ENCODE measurements around the gene RERE. TPM values are rescaled to one million over a fixed set of nuclear protein-coding genes. Genes with fewer than 3 reads are reported as not detected.
A peak's percentile ranks its signal among the peaks of the same experiment; 100 is the strongest.
"Not testable (repeated sequence)": the region's sequence is repeated elsewhere in the genome, so short reads cannot be mapped to it uniquely, and the experiment has no call there.

The RERE gene
- total RNA-seq, 1 experiment from 2014 or later = 161 TPM

DNA sequence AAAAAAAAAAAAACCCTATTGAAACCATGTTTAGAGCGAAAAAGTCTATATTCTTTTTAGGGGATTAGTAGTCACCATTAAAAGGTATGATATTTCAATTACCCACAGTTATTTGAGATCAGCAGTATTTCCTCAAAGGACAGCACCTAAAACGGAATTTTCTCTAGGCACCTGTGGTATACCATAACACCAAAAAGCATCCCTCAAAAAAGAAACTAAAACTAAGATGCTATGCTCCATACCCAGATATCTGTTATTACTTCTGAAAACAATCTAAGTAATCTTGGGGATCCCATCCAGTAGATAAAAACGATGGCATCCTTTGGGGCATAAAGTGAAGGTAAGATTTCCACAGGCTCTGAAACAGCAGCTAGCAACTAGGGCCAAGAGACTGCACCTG is 89.0 kb downstream of the RERE start (continued):
- no peak for TF ChIP-seq PRDM15 (CRISPR knock-in tag; IDR thresholded peaks at IDR 0.05)
- no peak for TF ChIP-seq NR1H2 (CRISPR knock-in tag; IDR thresholded peaks at IDR 0.05)
- no peak for TF ChIP-seq ZNF232 (CRISPR knock-in tag; IDR thresholded peaks at IDR 0.05)
- TF ChIP-seq, protein P1, sequence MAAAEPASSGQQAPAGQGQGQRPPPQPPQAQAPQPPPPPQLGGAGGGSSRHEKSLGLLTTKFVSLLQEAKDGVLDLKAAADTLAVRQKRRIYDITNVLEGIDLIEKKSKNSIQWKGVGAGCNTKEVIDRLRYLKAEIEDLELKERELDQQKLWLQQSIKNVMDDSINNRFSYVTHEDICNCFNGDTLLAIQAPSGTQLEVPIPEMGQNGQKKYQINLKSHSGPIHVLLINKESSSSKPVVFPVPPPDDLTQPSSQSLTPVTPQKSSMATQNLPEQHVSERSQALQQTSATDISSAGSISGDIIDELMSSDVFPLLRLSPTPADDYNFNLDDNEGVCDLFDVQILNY (CRISPR knock-in tag; IDR thresholded peaks at IDR 0.05) = no peak
- no peak for TF ChIP-seq ZNF138 (CRISPR knock-in tag; conservative IDR thresholded peaks at IDR 0.05)
- TF ChIP-seq NFATC4 (CRISPR knock-in tag; IDR thresholded peaks at IDR 0.05) = no peak
- TF ChIP-seq, protein P2, sequence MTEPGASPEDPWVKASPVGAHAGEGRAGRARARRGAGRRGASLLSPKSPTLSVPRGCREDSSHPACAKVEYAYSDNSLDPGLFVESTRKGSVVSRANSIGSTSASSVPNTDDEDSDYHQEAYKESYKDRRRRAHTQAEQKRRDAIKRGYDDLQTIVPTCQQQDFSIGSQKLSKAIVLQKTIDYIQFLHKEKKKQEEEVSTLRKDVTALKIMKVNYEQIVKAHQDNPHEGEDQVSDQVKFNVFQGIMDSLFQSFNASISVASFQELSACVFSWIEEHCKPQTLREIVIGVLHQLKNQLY (CRISPR knock-in tag; IDR thresholded peaks at IDR 0.05) = no peak
- TF ChIP-seq, protein P3, sequence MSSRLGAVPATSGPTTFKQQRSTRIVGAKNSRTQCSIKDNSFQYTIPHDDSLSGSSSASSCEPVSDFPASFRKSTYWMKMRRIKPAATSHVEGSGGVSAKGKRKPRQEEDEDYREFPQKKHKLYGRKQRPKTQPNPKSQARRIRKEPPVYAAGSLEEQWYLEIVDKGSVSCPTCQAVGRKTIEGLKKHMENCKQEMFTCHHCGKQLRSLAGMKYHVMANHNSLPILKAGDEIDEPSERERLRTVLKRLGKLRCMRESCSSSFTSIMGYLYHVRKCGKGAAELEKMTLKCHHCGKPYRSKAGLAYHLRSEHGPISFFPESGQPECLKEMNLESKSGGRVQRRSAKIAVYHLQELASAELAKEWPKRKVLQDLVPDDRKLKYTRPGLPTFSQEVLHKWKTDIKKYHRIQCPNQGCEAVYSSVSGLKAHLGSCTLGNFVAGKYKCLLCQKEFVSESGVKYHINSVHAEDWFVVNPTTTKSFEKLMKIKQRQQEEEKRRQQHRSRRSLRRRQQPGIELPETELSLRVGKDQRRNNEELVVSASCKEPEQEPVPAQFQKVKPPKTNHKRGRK (CRISPR knock-in tag; IDR thresholded peaks at IDR 0.05; ENCODE audit: borderline replicate concordance) = no peak
- TF ChIP-seq, protein P4, sequence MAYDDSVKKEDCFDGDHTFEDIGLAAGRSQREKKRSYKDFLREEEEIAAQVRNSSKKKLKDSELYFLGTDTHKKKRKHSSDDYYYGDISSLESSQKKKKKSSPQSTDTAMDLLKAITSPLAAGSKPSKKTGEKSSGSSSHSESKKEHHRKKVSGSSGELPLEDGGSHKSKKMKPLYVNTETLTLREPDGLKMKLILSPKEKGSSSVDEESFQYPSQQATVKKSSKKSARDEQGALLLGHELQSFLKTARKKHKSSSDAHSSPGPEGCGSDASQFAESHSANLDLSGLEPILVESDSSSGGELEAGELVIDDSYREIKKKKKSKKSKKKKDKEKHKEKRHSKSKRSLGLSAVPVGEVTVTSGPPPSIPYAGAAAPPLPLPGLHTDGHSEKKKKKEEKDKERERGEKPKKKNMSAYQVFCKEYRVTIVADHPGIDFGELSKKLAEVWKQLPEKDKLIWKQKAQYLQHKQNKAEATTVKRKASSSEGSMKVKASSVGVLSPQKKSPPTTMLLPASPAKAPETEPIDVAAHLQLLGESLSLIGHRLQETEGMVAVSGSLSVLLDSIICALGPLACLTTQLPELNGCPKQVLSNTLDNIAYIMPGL (CRISPR knock-in tag; IDR thresholded peaks at IDR 0.05) = no peak

- H3K4me3 Mint-ChIP-seq = no peak overlapping the region
- peaks cover 39% of the 10 kb centered on the region for H3K4me1 Mint-ChIP-seq
- POLR2A ChIA-PET = no interaction called here
- no peak for ATAC-seq
- TF ChIP-seq IRF2 (CRISPR knock-in tag; IDR thresholded peaks at IDR 0.05; ENCODE audit: borderline replicate concordance, low read depth) = no peak
- no peak for TF ChIP-seq RELA (CRISPR knock-in tag; IDR thresholded peaks at IDR 0.05; ENCODE audit: borderline replicate concordance)
- TF ChIP-seq, protein P5, sequence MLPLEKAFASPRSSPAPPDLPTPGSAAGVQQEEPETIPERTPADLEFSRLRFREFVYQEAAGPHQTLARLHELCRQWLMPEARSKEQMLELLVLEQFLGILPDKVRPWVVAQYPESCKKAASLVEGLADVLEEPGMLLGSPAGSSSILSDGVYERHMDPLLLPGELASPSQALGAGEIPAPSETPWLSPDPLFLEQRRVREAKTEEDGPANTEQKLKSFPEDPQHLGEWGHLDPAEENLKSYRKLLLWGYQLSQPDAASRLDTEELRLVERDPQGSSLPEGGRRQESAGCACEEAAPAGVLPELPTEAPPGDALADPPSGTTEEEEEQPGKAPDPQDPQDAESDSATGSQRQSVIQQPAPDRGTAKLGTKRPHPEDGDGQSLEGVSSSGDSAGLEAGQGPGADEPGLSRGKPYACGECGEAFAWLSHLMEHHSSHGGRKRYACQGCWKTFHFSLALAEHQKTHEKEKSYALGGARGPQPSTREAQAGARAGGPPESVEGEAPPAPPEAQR (CRISPR knock-in tag; IDR thresholded peaks at IDR 0.05) = no peak
- TF ChIP-seq ZNF121 (CRISPR knock-in tag; IDR thresholded peaks at IDR 0.05) = no peak
- TF ChIP-seq, protein P6, sequence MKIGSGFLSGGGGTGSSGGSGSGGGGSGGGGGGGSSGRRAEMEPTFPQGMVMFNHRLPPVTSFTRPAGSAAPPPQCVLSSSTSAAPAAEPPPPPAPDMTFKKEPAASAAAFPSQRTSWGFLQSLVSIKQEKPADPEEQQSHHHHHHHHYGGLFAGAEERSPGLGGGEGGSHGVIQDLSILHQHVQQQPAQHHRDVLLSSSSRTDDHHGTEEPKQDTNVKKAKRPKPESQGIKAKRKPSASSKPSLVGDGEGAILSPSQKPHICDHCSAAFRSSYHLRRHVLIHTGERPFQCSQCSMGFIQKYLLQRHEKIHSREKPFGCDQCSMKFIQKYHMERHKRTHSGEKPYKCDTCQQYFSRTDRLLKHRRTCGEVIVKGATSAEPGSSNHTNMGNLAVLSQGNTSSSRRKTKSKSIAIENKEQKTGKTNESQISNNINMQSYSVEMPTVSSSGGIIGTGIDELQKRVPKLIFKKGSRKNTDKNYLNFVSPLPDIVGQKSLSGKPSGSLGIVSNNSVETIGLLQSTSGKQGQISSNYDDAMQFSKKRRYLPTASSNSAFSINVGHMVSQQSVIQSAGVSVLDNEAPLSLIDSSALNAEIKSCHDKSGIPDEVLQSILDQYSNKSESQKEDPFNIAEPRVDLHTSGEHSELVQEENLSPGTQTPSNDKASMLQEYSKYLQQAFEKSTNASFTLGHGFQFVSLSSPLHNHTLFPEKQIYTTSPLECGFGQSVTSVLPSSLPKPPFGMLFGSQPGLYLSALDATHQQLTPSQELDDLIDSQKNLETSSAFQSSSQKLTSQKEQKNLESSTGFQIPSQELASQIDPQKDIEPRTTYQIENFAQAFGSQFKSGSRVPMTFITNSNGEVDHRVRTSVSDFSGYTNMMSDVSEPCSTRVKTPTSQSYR (CRISPR knock-in tag; IDR thresholded peaks at IDR 0.05) = no peak
- CTCF ChIA-PET = interaction anchor here (0.7 to 4.0 kb wide), 10 partner anchors 9 to 313 kb away, joined by 3 to 33 read pairs (median 8); no protein-coding TSS in a partner anchor
- H3K36me3 Mint-ChIP-seq = peaks cover 14% of the 10 kb centered on the region
- no peaks in the 10 kb centered on the region for H3K27me3 Mint-ChIP-seq (ENCODE audit: low read depth)
- H3K9me3 Mint-ChIP-seq = peaks cover 13% of the 10 kb centered on the region
- no peak for DNase-seq (ENCODE audit: low spot score)
- H3K27ac Mint-ChIP-seq = peak overlapping the region; percentile 63; the same call in 1 of the 2 replicates
Measured at GRCh38 chr1:8727809-8728213, 89.6 kb downstream of the RERE start.

DNA sequence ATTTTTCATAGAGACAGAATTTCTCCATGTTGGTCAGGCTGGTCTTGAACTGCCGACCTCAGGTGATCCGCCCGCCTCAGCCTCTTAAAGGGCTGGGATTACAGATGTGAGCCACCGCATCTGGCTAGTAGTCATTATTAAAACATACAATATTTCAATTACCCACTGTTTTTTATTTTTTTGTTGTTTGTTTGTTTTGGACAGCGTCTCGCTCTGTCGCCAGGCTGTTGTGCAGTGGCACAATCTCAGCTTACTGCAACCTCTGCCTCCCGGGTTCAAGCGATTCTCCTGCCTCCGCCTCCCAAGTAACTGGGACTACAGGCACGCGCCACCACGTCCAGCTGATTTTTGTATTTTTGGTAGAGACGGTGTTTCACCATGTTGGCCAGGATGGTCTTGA is 90.1 kb downstream of the RERE start:
- CTCF ChIA-PET = interaction anchor here (0.7 to 4.0 kb wide), 34 partner anchors 8 to 712 kb away, joined by 3 to 33 read pairs (median 6); no protein-coding TSS in a partner anchor
- ATAC-seq; H3K27ac Mint-ChIP-seq; H3K27me3 Mint-ChIP-seq (ENCODE audit: low read depth); DNase-seq (ENCODE audit: low spot score); H3K4me3 Mint-ChIP-seq; POLR2A ChIA-PET: not testable (repeated sequence)
- peaks cover 11% of the 10 kb centered on the region for H3K9me3 Mint-ChIP-seq
- peaks cover 12% of the 10 kb centered on the region for H3K36me3 Mint-ChIP-seq
- H3K4me1 Mint-ChIP-seq = peaks cover 41% of the 10 kb centered on the region

- H3K9me3 Mint-ChIP-seq; POLR2A ChIA-PET; H3K27ac Mint-ChIP-seq; H3K4me3 Mint-ChIP-seq; H3K27me3 Mint-ChIP-seq (ENCODE audit: low read depth); DNase-seq (ENCODE audit: low spot score); H3K36me3 Mint-ChIP-seq: not testable (repeated sequence)
- peak; percentile 34 for ATAC-seq
- CTCF ChIA-PET = interaction anchor here (0.6 to 4.0 kb wide), 38 partner anchors 9 to 712 kb away, joined by 3 to 33 read pairs (median 5); no protein-coding TSS in a partner anchor
- peaks cover 41% of the 10 kb centered on the region for H3K4me1 Mint-ChIP-seq
Measured at GRCh38 chr1:8726801-8727186, 90.6 kb downstream of the RERE start.

Measured in WTC11 (cell line).